Cardiac muscle cell (in vitro differentiated cells and primary cell): Measurements from ENCODE around the gene CDK11A. TPM values are rescaled to one million over a fixed set of nuclear protein-coding genes. Genes with fewer than 3 reads are reported as not detected.
"Not testable (repeated sequence)": the region's sequence is repeated elsewhere in the genome, so short reads cannot be mapped to it uniquely, and the experiment has no call there.

Source experiments
- DNase-seq, 2 donors: peaks; one replicate each; pipeline versions ENCODE4 v3.0.0 to v3.0.0-alpha.2; 2010 to 2017; ENCODE audit warnings: low read depth in 1 of 2, low spot score in 1 of 2
- H3K27ac ChIP-seq: fragments of 200-600 bp; sonication (generic); 2 replicates; pipeline ENCODE4 v1.5.1; 2016
- H3K27me3 ChIP-seq: fragments of 200-600 bp; sonication (generic); 2 replicates; pipeline ENCODE4 v1.6.0; 2016; ENCODE audit warnings: control low read depth
- H3K36me3 ChIP-seq: fragments of 200-600 bp; sonication (generic); 2 replicates; pipeline ENCODE4 v1.5.1; 2016; ENCODE audit warnings: control low read depth
- H3K4me1 ChIP-seq: fragments of 200-600 bp; sonication (generic); 2 replicates; pipeline ENCODE4 v1.8.1; 2017; ENCODE audit warnings: low read depth, mild to moderate bottlenecking, mixed run types
- H3K4me3 ChIP-seq: fragments of 200-600 bp; sonication (generic); 2 replicates; pipeline ENCODE4 v1.5.1; 2016; ENCODE audit warnings: mild to moderate bottlenecking
- H3K9me3 ChIP-seq: fragments of 200-600 bp; sonication (generic); 2 replicates; pipeline ENCODE4 v1.5.1; 2017; ENCODE audit warnings: low read depth, mild to moderate bottlenecking, control low read depth
- polyA plus RNA-seq: library from polyadenylated mRNA; unstranded; fragments of >200 nt; fragmentation: Nextera tagmentation; extraction: Ambion mirVana; gene quantifications from 2 replicates; pipeline ENCODE4 v1.2.1, GENCODE V29; 2016
- total RNA-seq: library from RNA; depleted of rRNA; stranded (reverse); fragments of >200 nt; gene quantifications from 2 replicates; pipeline ENCODE4 v1.2.3, GENCODE V29; 2016
- TF ChIP-seq, protein P1 (sequence below): IDR thresholded peaks from 2 replicates; pipeline ENCODE4 v1.5.1; 2012; ENCODE audit warnings: low read depth, mild to moderate bottlenecking, low read length

The CDK11A gene
- total and polyA plus RNA-seq, 2 experiments from 2014 or later = 13.2 to 16.6 TPM

GRCh38 chr1:1732381-1732780, 8.2 kb upstream of the CDK11A start:
- TF ChIP-seq, protein P1, sequence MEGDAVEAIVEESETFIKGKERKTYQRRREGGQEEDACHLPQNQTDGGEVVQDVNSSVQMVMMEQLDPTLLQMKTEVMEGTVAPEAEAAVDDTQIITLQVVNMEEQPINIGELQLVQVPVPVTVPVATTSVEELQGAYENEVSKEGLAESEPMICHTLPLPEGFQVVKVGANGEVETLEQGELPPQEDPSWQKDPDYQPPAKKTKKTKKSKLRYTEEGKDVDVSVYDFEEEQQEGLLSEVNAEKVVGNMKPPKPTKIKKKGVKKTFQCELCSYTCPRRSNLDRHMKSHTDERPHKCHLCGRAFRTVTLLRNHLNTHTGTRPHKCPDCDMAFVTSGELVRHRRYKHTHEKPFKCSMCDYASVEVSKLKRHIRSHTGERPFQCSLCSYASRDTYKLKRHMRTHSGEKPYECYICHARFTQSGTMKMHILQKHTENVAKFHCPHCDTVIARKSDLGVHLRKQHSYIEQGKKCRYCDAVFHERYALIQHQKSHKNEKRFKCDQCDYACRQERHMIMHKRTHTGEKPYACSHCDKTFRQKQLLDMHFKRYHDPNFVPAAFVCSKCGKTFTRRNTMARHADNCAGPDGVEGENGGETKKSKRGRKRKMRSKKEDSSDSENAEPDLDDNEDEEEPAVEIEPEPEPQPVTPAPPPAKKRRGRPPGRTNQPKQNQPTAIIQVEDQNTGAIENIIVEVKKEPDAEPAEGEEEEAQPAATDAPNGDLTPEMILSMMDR = no peak
- H3K9me3 ChIP-seq = no peaks in the 10 kb centered on the region
- DNase-seq = no peak
- H3K4me3 ChIP-seq = no peak overlapping the region
- H3K27me3 ChIP-seq = no peaks in the 10 kb centered on the region
- H3K27ac ChIP-seq = no peak overlapping the region
- H3K4me1 ChIP-seq = no peaks in the 10 kb centered on the region
- no peaks in the 10 kb centered on the region for H3K36me3 ChIP-seq

DNA sequence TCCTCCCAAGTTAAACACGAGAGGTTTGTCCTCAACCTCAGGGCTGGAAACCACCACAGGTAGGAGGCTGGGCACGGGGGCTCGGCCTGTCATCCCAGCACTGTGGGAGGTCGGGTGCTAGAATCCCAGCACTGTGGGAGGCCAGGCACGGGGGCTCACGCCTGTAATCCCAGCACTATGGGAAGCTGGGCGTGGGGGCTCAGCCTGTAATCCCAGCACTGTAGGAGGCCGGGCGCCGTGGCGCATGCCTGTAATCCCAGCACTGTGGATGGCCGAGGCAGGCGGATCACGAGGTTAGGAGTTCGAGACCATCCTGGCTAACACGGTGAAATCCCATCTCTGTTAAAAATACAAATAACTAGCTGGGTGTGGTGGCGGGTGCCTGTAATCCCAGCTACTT, 6.7 kb upstream of the CDK11A start:
- H3K4me1 ChIP-seq = no peaks in the 10 kb centered on the region
- TF ChIP-seq, protein P1 = no peak

DNA sequence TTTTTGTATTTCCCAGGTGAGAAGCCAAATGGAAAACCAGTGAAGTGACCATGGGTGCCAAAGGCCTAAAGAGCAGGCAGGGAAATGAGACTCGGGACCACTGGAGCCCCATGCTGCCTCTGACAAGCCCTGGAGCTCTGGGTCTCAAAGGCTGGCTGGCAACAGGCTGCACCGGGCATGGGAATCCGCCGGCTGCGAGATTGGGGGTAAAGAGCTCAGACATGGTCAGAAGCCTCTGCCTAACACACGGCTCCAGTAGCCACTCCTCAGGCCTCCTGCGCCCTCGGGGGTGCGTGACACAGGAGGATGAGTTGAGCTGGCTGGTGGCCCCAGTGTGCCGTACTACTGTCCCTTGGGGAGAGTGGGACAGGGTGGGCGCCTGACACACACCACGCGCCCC, 6.1 kb upstream of the CDK11A start:
- H3K4me1 ChIP-seq, H3K27me3 ChIP-seq, DNase-seq, H3K4me3 ChIP-seq, H3K27ac ChIP-seq, H3K36me3 ChIP-seq, H3K9me3 ChIP-seq: not testable (repeated sequence)

More for the DNA sequence above, 6.7 kb upstream of the CDK11A start:
- Histone ChIP-seq H3K27me3 (no peaks in the 10 kb centered on the region), H3K4me3 (no peak overlapping the region), H3K36me3 (no peaks in the 10 kb centered on the region), H3K9me3 (no peaks in the 10 kb centered on the region), H3K27ac (no peak overlapping the region)
- no peak for DNase-seq

DNA sequence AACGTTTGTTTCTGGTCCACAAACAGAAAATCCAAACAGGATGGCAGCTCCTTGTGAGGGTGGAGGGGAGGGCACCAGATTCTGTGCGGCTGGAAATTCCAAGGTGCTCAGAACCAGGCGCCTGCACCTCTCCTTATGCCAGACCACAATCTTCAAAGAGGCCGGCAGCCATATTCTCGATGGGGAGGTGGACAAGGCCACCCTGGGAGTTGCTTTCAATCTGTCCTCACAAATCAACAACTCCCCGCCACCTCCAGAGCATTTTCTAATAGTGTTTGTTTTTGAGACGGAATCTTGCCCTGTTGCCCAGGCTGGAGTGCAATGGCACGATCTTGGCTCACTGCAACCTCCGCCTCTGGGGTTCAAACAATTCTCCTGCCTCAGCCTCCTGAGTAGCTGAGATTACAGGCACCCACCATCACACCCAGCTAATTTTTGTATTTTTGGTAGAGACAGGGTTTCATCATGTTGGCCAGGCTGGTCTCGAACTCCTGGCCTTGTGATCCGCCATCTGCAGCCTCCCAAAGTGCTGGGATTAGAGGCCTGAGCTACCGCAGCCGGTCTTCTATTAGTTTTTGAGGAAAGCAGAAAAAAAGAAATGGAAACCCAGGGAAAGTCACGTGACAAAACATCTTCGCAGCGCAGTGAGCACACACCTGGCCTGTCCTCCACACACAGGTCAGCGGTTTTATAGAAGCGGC, 5.1 kb upstream of the CDK11A start:
- H3K36me3 ChIP-seq, DNase-seq, H3K4me3 ChIP-seq, H3K9me3 ChIP-seq, H3K27me3 ChIP-seq, H3K27ac ChIP-seq, H3K4me1 ChIP-seq: not testable (repeated sequence)

DNA sequence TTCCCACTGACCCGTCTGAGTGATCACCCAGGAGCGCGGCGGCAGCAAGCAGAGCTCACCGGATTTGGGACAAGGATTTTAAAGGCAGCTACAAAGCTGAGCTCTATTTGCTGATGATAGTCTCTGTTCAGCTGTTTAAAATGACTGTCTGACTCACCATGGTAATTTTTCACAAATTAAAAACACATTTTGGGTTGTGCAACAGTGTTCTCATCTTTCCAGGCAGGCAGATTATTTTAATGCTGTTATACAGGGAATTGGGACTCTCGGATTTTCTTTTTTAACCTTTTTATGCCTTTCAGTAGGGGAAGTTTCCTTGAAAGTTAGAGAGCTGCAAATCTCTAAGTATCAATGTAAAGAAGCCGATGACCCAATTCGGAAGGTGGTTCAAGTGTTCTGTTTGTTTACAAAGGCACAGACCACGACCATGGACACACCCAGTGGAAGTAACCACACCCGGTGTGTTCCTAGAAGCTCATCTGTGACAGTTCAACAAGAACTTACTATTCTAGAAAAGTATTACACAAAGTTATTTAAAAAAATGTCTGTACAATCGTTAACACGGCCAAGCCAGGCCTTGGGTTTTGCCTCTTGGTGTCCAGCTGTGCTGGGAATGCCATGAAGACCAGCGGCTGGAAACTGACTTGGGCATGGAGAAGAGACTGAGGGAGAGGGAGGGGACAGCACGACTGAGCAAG, 4.3 kb upstream of the CDK11A start:
- H3K9me3 ChIP-seq, H3K4me1 ChIP-seq, H3K36me3 ChIP-seq, H3K27ac ChIP-seq, H3K27me3 ChIP-seq, H3K4me3 ChIP-seq: not testable (repeated sequence)
- peak in 1 of 2 donors; percentile 67 for DNase-seq

DNA sequence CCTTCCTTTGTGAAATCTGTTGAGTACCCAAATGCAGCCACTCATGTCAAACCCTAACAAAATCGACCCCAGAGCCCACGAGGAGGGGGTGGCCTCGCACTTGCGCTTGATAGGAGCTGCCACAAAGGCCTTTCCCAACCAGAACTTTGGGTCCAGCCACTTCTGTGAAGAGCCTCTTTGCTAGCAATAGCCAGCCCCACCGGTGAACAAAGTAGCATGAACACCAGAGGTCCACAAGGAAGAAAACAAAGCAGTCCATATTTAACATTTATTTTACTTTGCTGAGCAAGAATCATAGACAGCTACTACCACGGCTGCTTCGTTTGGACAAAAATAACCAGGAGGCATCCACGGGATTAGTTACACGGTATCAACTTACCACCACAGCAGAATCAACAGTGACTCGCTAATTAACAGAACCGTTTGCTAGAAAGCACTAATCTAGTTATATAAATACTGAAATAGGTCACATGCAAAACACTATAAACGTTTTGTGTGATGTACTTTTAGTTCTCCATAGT, 3.0 kb upstream of the CDK11A start:
- not testable (repeated sequence) for H3K9me3 ChIP-seq, H3K36me3 ChIP-seq, H3K27ac ChIP-seq

DNA sequence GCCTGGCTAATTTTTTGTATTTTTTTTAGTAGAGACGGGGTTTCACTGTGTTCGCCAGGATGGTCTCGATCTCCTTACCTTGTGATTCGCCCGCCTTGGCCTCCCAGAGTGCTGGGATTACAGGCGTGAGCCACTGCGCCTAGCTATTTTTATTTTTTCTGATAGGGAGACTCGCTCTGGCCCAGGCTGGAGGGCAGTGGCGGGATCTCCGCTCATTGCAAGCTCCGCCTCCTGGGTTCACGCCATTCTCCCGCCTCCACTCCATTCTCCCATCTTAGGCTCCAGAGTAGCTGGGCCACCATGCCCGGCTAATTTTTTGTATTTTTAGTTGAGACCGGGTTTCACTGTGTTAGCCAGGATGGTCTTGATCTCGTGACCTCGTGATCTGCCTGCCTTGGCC, 1.9 kb upstream of the CDK11A start:
- DNase-seq = not testable (repeated sequence)

More for the DNA sequence above, 3.0 kb upstream of the CDK11A start:
- not testable (repeated sequence) for DNase-seq, H3K27me3 ChIP-seq, H3K4me1 ChIP-seq, H3K4me3 ChIP-seq

DNA sequence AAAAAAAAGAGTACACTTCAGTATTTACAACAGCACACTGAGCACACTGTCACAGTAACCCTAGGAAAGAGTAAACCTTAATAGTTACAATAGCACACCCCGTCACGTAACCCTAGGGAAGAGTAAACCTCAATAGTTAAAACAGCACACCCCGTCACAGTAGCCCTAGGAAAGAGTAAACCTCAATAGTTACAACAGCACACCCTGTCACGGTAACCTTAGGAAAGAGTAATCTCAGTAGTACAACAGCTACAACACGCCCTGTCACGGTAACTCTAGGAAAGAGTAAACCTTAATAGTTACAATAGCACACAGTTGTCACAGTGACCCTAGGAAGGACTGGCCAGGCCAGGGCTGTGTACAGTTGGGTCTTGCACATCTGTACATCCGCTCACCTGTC, 3.0 kb downstream of the CDK11A start:
- H3K4me3 ChIP-seq = no peak overlapping the region
- DNase-seq = no peak
- H3K36me3 ChIP-seq = no peaks in the 10 kb centered on the region
- TF ChIP-seq, protein P1 = no peak
- no peaks in the 10 kb centered on the region for H3K4me1 ChIP-seq
- H3K9me3 ChIP-seq = no peaks in the 10 kb centered on the region
- no peaks in the 10 kb centered on the region for H3K27me3 ChIP-seq
- H3K27ac ChIP-seq = no peak overlapping the region

More for the DNA sequence above, 1.9 kb upstream of the CDK11A start:
- H3K9me3 ChIP-seq, H3K27ac ChIP-seq, H3K36me3 ChIP-seq, H3K27me3 ChIP-seq, H3K4me1 ChIP-seq, H3K4me3 ChIP-seq: not testable (repeated sequence)

GRCh38 chr1:1715109-1715883, 8.9 kb downstream of the CDK11A start:
- not testable (repeated sequence) for H3K27me3 ChIP-seq, H3K27ac ChIP-seq, H3K4me3 ChIP-seq, H3K4me1 ChIP-seq, DNase-seq, H3K36me3 ChIP-seq, H3K9me3 ChIP-seq

DNA sequence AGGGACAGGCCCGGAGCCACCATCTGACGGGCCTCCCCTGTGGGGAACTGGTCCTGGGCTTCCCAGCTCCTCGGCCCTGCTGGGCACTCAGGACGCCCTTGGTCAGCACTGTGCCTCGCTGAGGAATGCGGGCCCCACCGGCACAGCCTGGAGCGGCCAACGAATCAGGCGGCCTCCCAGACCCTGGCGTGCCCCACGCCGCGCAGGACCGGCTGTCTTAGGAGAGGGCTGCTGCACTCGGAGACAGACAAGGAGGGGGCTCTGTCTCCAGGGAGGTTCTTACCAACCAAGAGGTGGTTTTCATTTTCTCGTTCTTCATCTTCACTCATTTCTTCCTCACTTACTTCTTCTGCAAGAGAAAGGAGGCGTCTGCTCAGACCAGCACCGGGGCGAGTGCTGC, 16.3 kb downstream of the CDK11A start:
- H3K27ac ChIP-seq, H3K27me3 ChIP-seq, H3K4me3 ChIP-seq, H3K4me1 ChIP-seq, DNase-seq, H3K9me3 ChIP-seq, H3K36me3 ChIP-seq: not testable (repeated sequence)
